ENCODE results near the gene DDX54. TPM values are rescaled to one million over a fixed set of nuclear protein-coding genes. Genes with fewer than 3 reads are reported as not detected.
"Not testable (repeated sequence)": the region's sequence is repeated elsewhere in the genome, so short reads cannot be mapped to it uniquely, and the experiment has no call there.

Gene DDX54
- total RNA-seq, 1 experiment from 2014 or later, result 45.4 TPM

DNA sequence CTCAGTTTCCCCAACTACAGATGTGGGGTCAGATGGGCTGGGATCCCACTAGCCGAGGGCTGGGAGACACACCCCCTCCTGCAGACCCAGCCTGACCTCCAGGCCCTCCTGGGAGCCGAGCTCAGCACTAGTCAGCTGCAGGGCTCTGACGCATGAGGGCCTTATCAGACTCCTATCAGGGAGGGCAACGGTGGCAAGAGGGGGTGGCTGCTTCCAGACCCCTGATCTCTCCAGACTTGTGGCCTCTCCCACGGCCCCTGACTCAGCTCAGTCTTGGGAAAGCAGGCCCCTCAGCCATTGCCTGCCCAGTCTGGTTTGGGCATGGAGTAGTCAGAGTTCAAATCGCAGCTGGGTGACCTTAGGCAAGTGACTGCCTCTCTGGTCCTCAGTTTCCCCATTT is 52.2 kb downstream of the DDX54 start:
- Histone ChIP-seq H3K27ac (no peak overlapping the region), H3K4me3 (no peak overlapping the region), H3K36me3 (no peaks in the 10 kb centered on the region), H3K27me3 (replicated peaks) (no peaks in the 10 kb centered on the region; the same call in 1 of the 2 replicates), H3K4me1 (replicated peaks) (no peaks in the 10 kb centered on the region), H3K9me3 (replicated peaks) (no peaks in the 10 kb centered on the region)
- DNase-seq (ENCODE audit: low read depth in 1 of 2, low spot score in 2 of 2), result no peak

GRCh38 chr12:113131556-113131955 is 53.7 kb downstream of the DDX54 start:
- H3K27ac ChIP-seq, result no peak overlapping the region
- no peaks in the 10 kb centered on the region for H3K4me1 ChIP-seq (replicated peaks)
- no peaks in the 10 kb centered on the region for H3K9me3 ChIP-seq (replicated peaks)
- H3K4me3 ChIP-seq, result no peak overlapping the region
- DNase-seq (ENCODE audit: low read depth in 1 of 2, low spot score in 2 of 2), result no peak
- no peaks in the 10 kb centered on the region for H3K36me3 ChIP-seq
- peaks cover 1% of the 10 kb centered on the region for H3K27me3 ChIP-seq (replicated peaks)

GRCh38 chr12:113130457-113131135 is 54.7 kb downstream of the DDX54 start:
- no peak for DNase-seq (ENCODE audit: low read depth in 1 of 2, low spot score in 2 of 2)

GRCh38 chr12:113129664-113130456 is 55.4 kb downstream of the DDX54 start:
- peaks cover 2% of the 10 kb centered on the region; the same call in 1 of the 2 replicates for H3K27me3 ChIP-seq (replicated peaks)
- H3K9me3 ChIP-seq (replicated peaks), result no peaks in the 10 kb centered on the region
- DNase-seq (ENCODE audit: low read depth in 1 of 2, low spot score in 2 of 2), result no peak
- H3K27ac ChIP-seq, result no peak overlapping the region
- H3K4me1 ChIP-seq (replicated peaks), result no peaks in the 10 kb centered on the region
- no peak overlapping the region for H3K4me3 ChIP-seq
- no peaks in the 10 kb centered on the region for H3K36me3 ChIP-seq

More at GRCh38 chr12:113130457-113131135, 54.7 kb downstream of the DDX54 start:
- no peaks in the 10 kb centered on the region for H3K9me3 ChIP-seq (replicated peaks)
- no peaks in the 10 kb centered on the region for H3K4me1 ChIP-seq (replicated peaks)
- no peak overlapping the region for H3K4me3 ChIP-seq
- H3K27ac ChIP-seq, result no peak overlapping the region
- H3K27me3 ChIP-seq (replicated peaks), result peaks cover 2% of the 10 kb centered on the region; the same call in 1 of the 2 replicates
- no peaks in the 10 kb centered on the region for H3K36me3 ChIP-seq

GRCh38 chr12:113128802-113129663 is 56.2 kb downstream of the DDX54 start:
- Histone ChIP-seq H3K27me3 (replicated peaks) (peaks cover 2% of the 10 kb centered on the region; the same call in 1 of the 2 replicates), H3K4me3 (no peak overlapping the region), H3K36me3 (no peaks in the 10 kb centered on the region), H3K4me1 (replicated peaks) (no peaks in the 10 kb centered on the region), H3K27ac (no peak overlapping the region), H3K9me3 (replicated peaks) (no peaks in the 10 kb centered on the region)
- DNase-seq (ENCODE audit: low read depth in 1 of 2, low spot score in 2 of 2), result no peak

DNA sequence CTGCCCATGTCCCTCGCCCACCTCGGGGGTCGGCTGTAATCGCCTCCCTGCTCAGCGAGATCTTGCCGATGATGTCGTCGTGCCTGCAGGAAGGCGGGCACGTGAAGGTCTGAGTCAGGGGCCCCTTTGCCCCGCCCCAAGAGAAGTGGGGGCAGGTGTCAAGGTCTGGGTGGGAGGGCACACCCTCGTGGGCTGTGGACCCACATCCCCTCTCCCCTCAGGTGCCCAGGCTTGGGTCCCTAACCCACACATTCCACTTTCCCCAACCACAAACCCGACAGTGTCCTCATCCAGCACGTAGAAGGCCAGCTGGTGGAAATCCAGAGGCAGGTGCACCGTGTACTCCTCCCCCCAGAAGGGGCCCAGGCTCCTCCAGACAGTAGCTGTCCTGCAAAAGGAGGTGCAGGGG is 57.5 kb downstream of the DDX54 start:
- Histone ChIP-seq H3K27me3 (replicated peaks) (peaks cover 7% of the 10 kb centered on the region; the same call in 1 of the 2 replicates), H3K9me3 (replicated peaks) (no peaks in the 10 kb centered on the region), H3K27ac (no peak overlapping the region), H3K4me1 (replicated peaks) (no peaks in the 10 kb centered on the region), H3K36me3 (no peaks in the 10 kb centered on the region), H3K4me3 (no peak overlapping the region)
- DNase-seq (ENCODE audit: low read depth in 1 of 2, low spot score in 2 of 2), result no peak

GRCh38 chr12:113120670-113121370 is 64.5 kb downstream of the DDX54 start:
- H3K4me1 ChIP-seq (replicated peaks), result no peaks in the 10 kb centered on the region
- H3K9me3 ChIP-seq (replicated peaks), result no peaks in the 10 kb centered on the region
- no peaks in the 10 kb centered on the region for H3K36me3 ChIP-seq
- H3K27me3 ChIP-seq (replicated peaks), result 0 out of 2 replicates have a peak, but pooled peaks cover 5% of the 10 kb centered on the region
- no peak overlapping the region for H3K27ac ChIP-seq
- DNase-seq (ENCODE audit: low read depth in 1 of 2, low spot score in 2 of 2), result no peak
- no peak overlapping the region for H3K4me3 ChIP-seq

- H3K4me3 ChIP-seq, result no peak overlapping the region
- no peak overlapping the region for H3K27ac ChIP-seq
- H3K27me3 ChIP-seq (replicated peaks), result 0 out of 2 replicates have a peak, but pooled peaks cover 5% of the 10 kb centered on the region
- no peaks in the 10 kb centered on the region for H3K36me3 ChIP-seq
- H3K9me3 ChIP-seq (replicated peaks), result no peaks in the 10 kb centered on the region
- no peak for DNase-seq (ENCODE audit: low read depth in 1 of 2, low spot score in 2 of 2)
- H3K4me1 ChIP-seq (replicated peaks), result no peaks in the 10 kb centered on the region
Measured at GRCh38 chr12:113119980-113120669, 65.2 kb downstream of the DDX54 start.

GRCh38 chr12:113118142-113118541 is 67.1 kb downstream of the DDX54 start:
- Histone ChIP-seq H3K9me3 (replicated peaks) (no peaks in the 10 kb centered on the region), H3K27ac (no peak overlapping the region)

GRCh38 chr12:113117684-113118083 is 67.6 kb downstream of the DDX54 start:
- not testable (repeated sequence) for DNase-seq (ENCODE audit: low read depth in 1 of 2, low spot score in 2 of 2); H3K27me3 ChIP-seq (replicated peaks); H3K9me3 ChIP-seq (replicated peaks); H3K4me3 ChIP-seq; H3K27ac ChIP-seq; H3K36me3 ChIP-seq; H3K4me1 ChIP-seq (replicated peaks)

More at GRCh38 chr12:113118142-113118541, 67.1 kb downstream of the DDX54 start:
- Histone ChIP-seq H3K27me3 (replicated peaks) (0 out of 2 replicates have a peak, but pooled peaks cover 4% of the 10 kb centered on the region), H3K4me3 (no peak overlapping the region), H3K36me3 (no peaks in the 10 kb centered on the region), H3K4me1 (replicated peaks) (no peaks in the 10 kb centered on the region)
- no peak for DNase-seq (ENCODE audit: low read depth in 1 of 2, low spot score in 2 of 2)

DNA sequence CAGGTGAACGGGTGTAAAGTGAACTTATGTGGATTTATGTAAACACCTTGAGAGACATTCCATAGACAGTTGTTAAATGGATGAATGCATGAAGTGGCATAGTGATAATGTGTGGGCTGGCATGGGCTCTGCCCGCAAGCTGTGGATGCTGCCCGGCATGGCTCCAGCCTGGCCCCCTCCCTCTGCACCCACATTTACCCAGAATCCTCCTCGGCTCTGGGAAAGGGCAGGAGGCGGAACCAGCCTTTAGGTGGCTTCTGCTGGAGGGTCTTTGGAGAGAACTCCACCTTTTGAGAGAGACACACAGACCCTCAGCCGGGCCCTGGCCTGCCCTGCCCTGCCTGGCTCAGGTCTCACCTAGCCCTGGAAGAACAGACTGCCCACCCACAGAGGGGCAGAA is 68.4 kb downstream of the DDX54 start:
- H3K4me3 ChIP-seq, result no peak overlapping the region
- H3K9me3 ChIP-seq (replicated peaks), result no peaks in the 10 kb centered on the region
- no peak overlapping the region for H3K27ac ChIP-seq
- no peaks in the 10 kb centered on the region for H3K4me1 ChIP-seq (replicated peaks)
- no peak for DNase-seq (ENCODE audit: low read depth in 1 of 2, low spot score in 2 of 2)
- H3K36me3 ChIP-seq, result no peaks in the 10 kb centered on the region
- H3K27me3 ChIP-seq (replicated peaks), result 0 out of 2 replicates have a peak, but pooled peaks cover 3% of the 10 kb centered on the region

DNA sequence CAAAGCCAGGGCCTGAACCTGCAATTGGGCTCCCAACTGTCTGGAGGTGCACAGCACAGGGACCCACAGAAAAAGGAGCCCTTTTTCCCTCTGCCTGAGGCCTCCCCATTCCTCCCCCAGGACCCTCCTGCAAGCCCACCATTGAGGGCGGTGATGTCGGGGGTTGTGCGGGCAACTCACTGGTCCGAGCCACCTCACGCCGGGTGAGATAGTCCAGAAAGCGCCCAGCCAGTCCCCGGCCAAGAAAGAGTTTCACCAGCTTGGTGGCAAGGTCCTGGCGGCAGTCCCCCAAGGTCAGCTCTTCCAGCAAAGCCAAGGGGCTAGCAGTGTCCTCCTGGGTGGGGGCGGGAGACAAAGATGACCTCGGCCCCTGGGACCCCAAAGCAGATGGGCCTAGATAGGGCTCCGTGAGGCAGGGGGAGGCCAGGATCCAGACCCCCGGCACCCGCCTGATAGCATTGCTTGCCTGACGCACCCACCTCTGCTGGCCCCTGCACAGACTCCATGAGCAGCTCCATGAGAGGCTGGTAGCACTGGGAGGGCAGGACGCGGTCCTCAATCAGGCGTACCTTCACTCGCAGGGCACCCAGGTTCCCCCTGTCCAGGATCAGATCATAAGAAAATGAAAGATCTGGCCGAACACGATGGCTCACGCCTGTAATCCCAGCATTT is 69.7 kb downstream of the DDX54 start:
- no peaks in the 10 kb centered on the region for H3K9me3 ChIP-seq (replicated peaks)
- no peak for DNase-seq (ENCODE audit: low read depth in 1 of 2, low spot score in 2 of 2)
- no peaks in the 10 kb centered on the region for H3K4me1 ChIP-seq (replicated peaks)
- no peak overlapping the region for H3K4me3 ChIP-seq
- H3K27me3 ChIP-seq (replicated peaks), result peaks cover 3% of the 10 kb centered on the region; the same call in 1 of the 2 replicates
- no peak overlapping the region for H3K27ac ChIP-seq
- no peaks in the 10 kb centered on the region for H3K36me3 ChIP-seq
